GM12878 (cell line): ENCODE results near the gene JDP2. TPM values are rescaled to one million over a fixed set of nuclear protein-coding genes. Genes with fewer than 3 reads are reported as not detected.

Source experiments
- ATAC-seq: fragments of 200-7000 bp; cut with Tn5 transposase; 3 replicates; pipeline ENCODE4 v1.9.1; 2020; ENCODE audit warnings: mild to moderate bottlenecking, moderate library complexity
- BruUV-seq: library from RNA; stranded (reverse); fragments of 400-500 nt; replicated peaks from 2 replicates; lab custom pipeline; 2021; lab: Mats Ljungman, UMichigan
- CTCF ChIA-PET: fragments of 300-600 bp; sonication (Branson Sonifier 250); formaldehyde crosslinking; extraction: SDS; loops from one replicate; lab custom pipeline; 2021; ENCODE audit warnings: inconsistent platforms; lab: Yijun Ruan, JAX
- POLR2A ChIA-PET: fragments of 350-600 bp; formaldehyde crosslinking; extraction: SDS; loops from one replicate; lab custom pipeline; 2021; ENCODE audit warnings: inconsistent platforms; lab: Charles Lee
- RAD21 ChIA-PET: fragments of 300-600 bp; sonication (Branson Sonifier 250); formaldehyde crosslinking; loops from one replicate; lab custom pipeline; 2023; ENCODE audit warnings: antibody characterized with exemption; ENCODE audit not compliant: unreplicated experiment; lab: Charles Lee
- SMC1A ChIA-PET: fragments of 300-600 bp; sonication (Branson Sonifier 250); formaldehyde crosslinking; loops from one replicate; lab custom pipeline; 2023; ENCODE audit not compliant: unreplicated experiment, uncharacterized antibody; lab: Charles Lee
- DNase-seq: peaks from one replicate; pipeline ENCODE4 v3.0.0-alpha.2; 2011; ENCODE audit warnings: low read depth, low spot score
- FAIRE-seq: peaks from 3 replicates; lab custom pipeline; 2011; peaks lifted over from hg19 to GRCh38; lab: Jason Lieb, UNC
- H2AFZ ChIP-seq: 2 replicates; pipeline ENCODE4 v1.6.0; 2011; ENCODE audit warnings: low read depth, low read length, control low read depth; ENCODE audit not compliant: control insufficient read depth
- H3K27ac ChIP-seq: 2 replicates; pipeline ENCODE4 v1.5.1; 2011; ENCODE audit warnings: control low read depth; ENCODE audit not compliant: control insufficient read depth, insufficient read depth
- H3K27me3 ChIP-seq, 2 experiments: replicated peaks in 1 of 2; 2 replicates each; pipeline versions ENCODE4 v1.6.0 to v1.6.1; 2011; ENCODE audit warnings: low read length in 1 of 2; ENCODE audit not compliant: control insufficient read depth in 2 of 2, insufficient read depth in 2 of 2
- H3K36me3 ChIP-seq, 2 experiments: 2 replicates each; pipeline ENCODE4 v1.5.1; 2011; ENCODE audit warnings: low read length in 1 of 2; ENCODE audit not compliant: control insufficient read depth in 2 of 2, insufficient read depth in 2 of 2
- H3K4me1 ChIP-seq: 2 replicates; pipeline ENCODE4 v1.6.1; 2011; ENCODE audit warnings: mild to moderate bottlenecking, low read length, moderate library complexity, mixed read lengths; ENCODE audit not compliant: control insufficient read depth, insufficient read depth
- H3K4me2 ChIP-seq: 2 replicates; pipeline ENCODE4 v1.6.0; 2011; ENCODE audit warnings: control low read depth; ENCODE audit not compliant: control insufficient read depth, insufficient read depth
- H3K4me3 ChIP-seq: fragments of 200-600 bp; sonication (generic); 2 replicates; pipeline ENCODE4 v1.5.1; 2016
- H3K79me2 ChIP-seq: 2 replicates; pipeline ENCODE4 v1.6.0; 2011; ENCODE audit warnings: low read length; ENCODE audit not compliant: control insufficient read depth, insufficient read depth
- H3K9ac ChIP-seq: 2 replicates; pipeline ENCODE4 v1.8.0; 2011; ENCODE audit warnings: low read length, control low read depth, mixed read lengths; ENCODE audit not compliant: control insufficient read depth, insufficient read depth
- H3K9me3 ChIP-seq: replicated peaks from 3 replicates; pipeline ENCODE4 v1.5.1; 2011; ENCODE audit warnings: mild to moderate bottlenecking, low read length; ENCODE audit not compliant: control insufficient read depth, insufficient read depth
- H4K20me1 ChIP-seq: 2 replicates; pipeline ENCODE4 v1.6.0; 2011; ENCODE audit not compliant: control insufficient read depth, insufficient read depth
- BCL11A ChIP-seq: IDR thresholded peaks from 2 replicates; pipeline ENCODE4 v1.6.1; 2011; ENCODE audit warnings: low read depth, low read length
- CHD4 ChIP-seq: fragments of 200-600 bp; sonication (generic); IDR thresholded peaks from 2 replicates; pipeline ENCODE4 v1.6.1; 2016; ENCODE audit warnings: mild to moderate bottlenecking
- NFYB ChIP-seq: IDR thresholded peaks from 2 replicates; pipeline ENCODE4 v1.6.1; 2011; ENCODE audit warnings: low read depth, mild to moderate bottlenecking, low read length, improper control_type of control experiment, moderate library complexity; ENCODE audit not compliant: insufficient read depth
- POLR2AphosphoS2 ChIP-seq: IDR thresholded peaks from 2 replicates; pipeline ENCODE4 v1.6.1; 2011; ENCODE audit warnings: low read depth, mild to moderate bottlenecking, low read length, improper control_type of control experiment, moderate library complexity
- RAD51 ChIP-seq: fragments of 450-650 bp; IDR thresholded peaks from 2 replicates; pipeline ENCODE4 v1.6.1; 2016; ENCODE audit warnings: moderate library complexity, mild to moderate bottlenecking, inconsistent platforms
- SMARCA5 ChIP-seq: fragments of 450-650 bp; IDR thresholded peaks from 2 replicates; pipeline ENCODE4 v1.6.1; 2017; ENCODE audit warnings: mild to moderate bottlenecking
- WGBS: methylation state at CpG from one replicate; pipeline ENCODE4 v1.1.6; 2016; ENCODE audit warnings: low lambda C conversion rate; ENCODE audit not compliant: insufficient replicate concordance, insufficient coverage; ENCODE audit errors: missing lambda C conversion rate; 5-methylcytosine and 5-hydroxymethylcytosine counted together
- in situ Hi-C: fragments of 300-500 bp; cut with MboI; formaldehyde crosslinking; loops from 9 replicates; pipeline ENCODE4 v1.14.3; 2018; ENCODE audit warnings: mixed read lengths
- intact Hi-C: fragments of 100-400 bp; cut with micrococcal nuclease; formaldehyde crosslinking; loops from one replicate; pipeline ENCODE4 v1.14.2; 2022; ENCODE audit not compliant: unreplicated experiment
- polyA plus RNA-seq, 11 experiments: library from polyadenylated mRNA; depleted of rRNA in 4 of 11; unstranded in 6 of 11; stranded (reverse) in 5 of 11; fragments of >200 nt; fragmentation: Nextera tagmentation in 4 of 11; fragmentation: Illumina TruSeq in 1 of 11; extraction: Ambion mirVana in 4 of 11; extraction: Trizol in 1 of 11; gene quantifications; 1 replicate in 1 of 11; 2 replicates in 10 of 11; pipeline versions ENCODE4 v1.2.1 to v1.2.3, GENCODE V29; 2011 to 2016; ENCODE audit warnings: inconsistent platforms in 2 of 11, missing spikeins in 2 of 11, low read depth in 1 of 11
- total RNA-seq, 4 experiments: library from RNA; depleted of rRNA in 3 of 4; stranded (reverse); fragments of >200 nt in 3 of 4; fragmentation: Illumina TruSeq in 1 of 4; extraction: Trizol in 1 of 4; gene quantifications; 2 replicates each; pipeline versions ENCODE4 v1.2.1 to v1.2.3, GENCODE V29; 2013 to 2021
- TF ChIP-seq, protein P1 (sequence below): fragments of 450-650 bp; IDR thresholded peaks from 2 replicates; pipeline ENCODE4 v1.6.1; 2017; ENCODE audit warnings: low read depth, mild to moderate bottlenecking, moderate library complexity
- TF ChIP-seq, protein P2 (sequence below): fragments of 150-350 bp; IDR thresholded peaks from 2 replicates; pipeline ENCODE4 v1.6.1; 2016; ENCODE audit warnings: low read depth, low read length
- TF ChIP-seq, protein P3 (sequence below): fragments of 450-650 bp; formaldehyde crosslinking; IDR thresholded peaks from 2 replicates; pipeline ENCODE4 v1.4.0; 2020; ENCODE audit warnings: mild to moderate bottlenecking, moderate library complexity

JDP2 gene
- total and polyA plus RNA-seq, 10 of the 15 experiments (the other 5 are each of a cell fraction or from before 2014, with no cell fraction given) = 0.71 to 21.3 (median 11.2) TPM

DNA sequence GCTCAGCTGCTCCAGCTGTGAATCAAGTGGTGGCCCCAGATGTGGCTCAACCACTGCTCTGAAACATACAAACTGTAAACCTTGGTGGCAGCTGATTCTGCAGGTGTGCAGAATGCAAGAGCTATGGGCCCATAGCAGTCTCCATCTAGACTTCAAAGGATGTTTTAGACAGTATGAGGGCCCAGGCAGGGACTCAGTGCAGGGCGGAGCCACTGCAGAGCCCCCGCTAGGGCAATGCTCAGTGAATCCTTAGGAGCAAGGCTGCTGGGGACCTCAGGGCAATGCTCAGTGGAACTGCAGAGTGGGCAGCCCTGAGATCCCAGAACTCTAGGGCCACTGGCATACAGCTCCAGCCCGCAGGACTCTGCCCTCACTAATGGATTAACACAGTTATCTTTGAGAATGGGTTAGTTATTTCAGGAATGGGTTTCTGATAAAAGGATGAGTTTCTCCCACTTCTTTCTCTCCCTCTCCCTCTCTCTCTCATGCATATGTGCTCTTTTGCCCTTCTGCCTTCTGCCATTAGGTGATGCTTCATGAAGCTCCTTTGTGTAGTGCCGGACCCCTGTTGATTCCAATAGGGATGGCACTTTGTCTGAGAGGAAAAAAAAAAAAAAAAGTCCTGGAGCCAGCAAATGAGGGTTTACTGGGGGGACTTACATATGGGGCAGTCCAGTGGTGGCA is 48.4 kb upstream of the JDP2 start (continued):
- TF ChIP-seq, protein P1, sequence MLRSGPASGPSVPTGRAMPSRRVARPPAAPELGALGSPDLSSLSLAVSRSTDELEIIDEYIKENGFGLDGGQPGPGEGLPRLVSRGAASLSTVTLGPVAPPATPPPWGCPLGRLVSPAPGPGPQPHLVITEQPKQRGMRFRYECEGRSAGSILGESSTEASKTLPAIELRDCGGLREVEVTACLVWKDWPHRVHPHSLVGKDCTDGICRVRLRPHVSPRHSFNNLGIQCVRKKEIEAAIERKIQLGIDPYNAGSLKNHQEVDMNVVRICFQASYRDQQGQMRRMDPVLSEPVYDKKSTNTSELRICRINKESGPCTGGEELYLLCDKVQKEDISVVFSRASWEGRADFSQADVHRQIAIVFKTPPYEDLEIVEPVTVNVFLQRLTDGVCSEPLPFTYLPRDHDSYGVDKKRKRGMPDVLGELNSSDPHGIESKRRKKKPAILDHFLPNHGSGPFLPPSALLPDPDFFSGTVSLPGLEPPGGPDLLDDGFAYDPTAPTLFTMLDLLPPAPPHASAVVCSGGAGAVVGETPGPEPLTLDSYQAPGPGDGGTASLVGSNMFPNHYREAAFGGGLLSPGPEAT = no peak

DNA sequence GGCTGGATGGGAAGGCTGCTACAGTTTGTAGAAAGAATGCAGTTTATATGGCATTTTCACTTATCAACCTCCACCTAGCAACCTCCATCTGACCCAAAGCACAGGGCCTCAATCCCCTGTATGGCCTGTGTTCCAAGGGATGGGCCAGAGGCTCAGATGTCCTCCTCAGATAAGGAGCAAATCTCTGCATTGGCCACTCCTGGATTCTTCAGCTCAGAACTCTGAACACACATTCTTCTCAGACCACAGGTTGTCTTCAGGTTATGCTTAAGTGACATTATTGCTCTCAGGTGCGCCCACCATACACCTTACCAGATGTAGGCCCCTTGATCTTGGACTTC is 47.9 kb upstream of the JDP2 start:
- ATAC-seq = no peak
- no peak overlapping the region for H3K9ac ChIP-seq
- no peaks in the 10 kb centered on the region; the same call in 2 of the 3 replicates for H3K9me3 ChIP-seq
- H3K4me1 ChIP-seq = no peaks in the 10 kb centered on the region
- no peaks in the 10 kb centered on the region for H3K36me3 ChIP-seq
- RAD21 ChIA-PET = no interaction called here
- H3K27me3 ChIP-seq = no peaks in the 10 kb centered on the region
- no peak for FAIRE-seq
- in situ Hi-C loops (no loop called here), intact Hi-C loops (no loop called here)
- no peak overlapping the region for H3K27ac ChIP-seq
- CTCF ChIA-PET = interaction anchor here (1.0 kb wide), 1 partner anchor 10 kb away, joined by 3 read pairs; no protein-coding TSS in a partner anchor
- TF ChIP-seq RAD51 (no peak), NFYB (no peak), POLR2AphosphoS2 (no peak), BCL11A (no peak), SMARCA5 (no peak), CHD4 (no peak)
- TF ChIP-seq, protein P2, sequence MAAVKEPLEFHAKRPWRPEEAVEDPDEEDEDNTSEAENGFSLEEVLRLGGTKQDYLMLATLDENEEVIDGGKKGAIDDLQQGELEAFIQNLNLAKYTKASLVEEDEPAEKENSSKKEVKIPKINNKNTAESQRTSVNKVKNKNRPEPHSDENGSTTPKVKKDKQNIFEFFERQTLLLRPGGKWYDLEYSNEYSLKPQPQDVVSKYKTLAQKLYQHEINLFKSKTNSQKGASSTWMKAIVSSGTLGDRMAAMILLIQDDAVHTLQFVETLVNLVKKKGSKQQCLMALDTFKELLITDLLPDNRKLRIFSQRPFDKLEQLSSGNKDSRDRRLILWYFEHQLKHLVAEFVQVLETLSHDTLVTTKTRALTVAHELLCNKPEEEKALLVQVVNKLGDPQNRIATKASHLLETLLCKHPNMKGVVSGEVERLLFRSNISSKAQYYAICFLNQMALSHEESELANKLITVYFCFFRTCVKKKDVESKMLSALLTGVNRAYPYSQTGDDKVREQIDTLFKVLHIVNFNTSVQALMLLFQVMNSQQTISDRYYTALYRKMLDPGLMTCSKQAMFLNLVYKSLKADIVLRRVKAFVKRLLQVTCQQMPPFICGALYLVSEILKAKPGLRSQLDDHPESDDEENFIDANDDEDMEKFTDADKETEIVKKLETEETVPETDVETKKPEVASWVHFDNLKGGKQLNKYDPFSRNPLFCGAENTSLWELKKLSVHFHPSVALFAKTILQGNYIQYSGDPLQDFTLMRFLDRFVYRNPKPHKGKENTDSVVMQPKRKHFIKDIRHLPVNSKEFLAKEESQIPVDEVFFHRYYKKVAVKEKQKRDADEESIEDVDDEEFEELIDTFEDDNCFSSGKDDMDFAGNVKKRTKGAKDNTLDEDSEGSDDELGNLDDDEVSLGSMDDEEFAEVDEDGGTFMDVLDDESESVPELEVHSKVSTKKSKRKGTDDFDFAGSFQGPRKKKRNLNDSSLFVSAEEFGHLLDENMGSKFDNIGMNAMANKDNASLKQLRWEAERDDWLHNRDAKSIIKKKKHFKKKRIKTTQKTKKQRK = no peak
- TF ChIP-seq, protein P3, sequence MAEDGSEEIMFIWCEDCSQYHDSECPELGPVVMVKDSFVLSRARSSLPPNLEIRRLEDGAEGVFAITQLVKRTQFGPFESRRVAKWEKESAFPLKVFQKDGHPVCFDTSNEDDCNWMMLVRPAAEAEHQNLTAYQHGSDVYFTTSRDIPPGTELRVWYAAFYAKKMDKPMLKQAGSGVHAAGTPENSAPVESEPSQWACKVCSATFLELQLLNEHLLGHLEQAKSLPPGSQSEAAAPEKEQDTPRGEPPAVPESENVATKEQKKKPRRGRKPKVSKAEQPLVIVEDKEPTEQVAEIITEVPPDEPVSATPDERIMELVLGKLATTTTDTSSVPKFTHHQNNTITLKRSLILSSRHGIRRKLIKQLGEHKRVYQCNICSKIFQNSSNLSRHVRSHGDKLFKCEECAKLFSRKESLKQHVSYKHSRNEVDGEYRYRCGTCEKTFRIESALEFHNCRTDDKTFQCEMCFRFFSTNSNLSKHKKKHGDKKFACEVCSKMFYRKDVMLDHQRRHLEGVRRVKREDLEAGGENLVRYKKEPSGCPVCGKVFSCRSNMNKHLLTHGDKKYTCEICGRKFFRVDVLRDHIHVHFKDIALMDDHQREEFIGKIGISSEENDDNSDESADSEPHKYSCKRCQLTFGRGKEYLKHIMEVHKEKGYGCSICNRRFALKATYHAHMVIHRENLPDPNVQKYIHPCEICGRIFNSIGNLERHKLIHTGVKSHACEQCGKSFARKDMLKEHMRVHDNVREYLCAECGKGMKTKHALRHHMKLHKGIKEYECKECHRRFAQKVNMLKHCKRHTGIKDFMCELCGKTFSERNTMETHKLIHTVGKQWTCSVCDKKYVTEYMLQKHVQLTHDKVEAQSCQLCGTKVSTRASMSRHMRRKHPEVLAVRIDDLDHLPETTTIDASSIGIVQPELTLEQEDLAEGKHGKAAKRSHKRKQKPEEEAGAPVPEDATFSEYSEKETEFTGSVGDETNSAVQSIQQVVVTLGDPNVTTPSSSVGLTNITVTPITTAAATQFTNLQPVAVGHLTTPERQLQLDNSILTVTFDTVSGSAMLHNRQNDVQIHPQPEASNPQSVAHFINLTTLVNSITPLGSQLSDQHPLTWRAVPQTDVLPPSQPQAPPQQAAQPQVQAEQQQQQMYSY (CRISPR knock-in tag) = no peak
- SMC1A ChIA-PET = no interaction called here
- no peaks in the 10 kb centered on the region for H3K79me2 ChIP-seq
- DNase-seq = no peak
- WGBS = 100% methylated on average over 1 of the region's 1 CpG
- no peaks in the 10 kb centered on the region for H4K20me1 ChIP-seq
- no peak overlapping the region for H3K4me2 ChIP-seq
- H2AFZ ChIP-seq = no peak overlapping the region
- H3K4me3 ChIP-seq = no peak overlapping the region
- no TSS peak for BruUV-seq
- POLR2A ChIA-PET = interaction anchor here (0.7 kb wide), 1 partner anchor 157 kb away, joined by 4 read pairs; no protein-coding TSS in a partner anchor
